Muscle of leg (tissue), 11 donors: ENCODE results near the gene LGALS3BP. TPM values are rescaled to one million over a fixed set of nuclear protein-coding genes. Genes with fewer than 3 reads are reported as not detected.

Experiments
- DNase-seq: peaks from one replicate; pipeline ENCODE4 v3.0.0; 2013
- H3K27ac ChIP-seq: one replicate; pipeline ENCODE4 v1.5.1; 2013; ENCODE audit warnings: mild to moderate bottlenecking, low read length, control low read depth
- H3K27me3 ChIP-seq: one replicate; pipeline ENCODE4 v1.6.1; 2013; ENCODE audit warnings: low read length; ENCODE audit not compliant: control insufficient read depth, insufficient read depth
- H3K36me3 ChIP-seq: one replicate; pipeline ENCODE4 v1.6.1; 2013; ENCODE audit warnings: low read length; ENCODE audit not compliant: control insufficient read depth, insufficient read depth
- H3K4me1 ChIP-seq: one replicate; pipeline ENCODE4 v1.6.1; 2013; ENCODE audit warnings: low read length; ENCODE audit not compliant: control insufficient read depth, insufficient read depth
- H3K4me3 ChIP-seq: one replicate; pipeline ENCODE4 v1.5.1; 2013; ENCODE audit warnings: low read length, control low read depth
- H3K9me3 ChIP-seq: replicated peaks from 2 replicates; pipeline ENCODE4 v1.6.1; 2013; ENCODE audit warnings: low read depth, low read length; ENCODE audit not compliant: control insufficient read depth
- WGBS: methylation state at CpG from one replicate; pipeline ENCODE4 v1.1.5; 2013; ENCODE audit warnings: missing lambda C conversion rate; ENCODE audit not compliant: insufficient coverage; 5-methylcytosine and 5-hydroxymethylcytosine counted together
- polyA plus RNA-seq, 8 donors: library from polyadenylated mRNA; unstranded; fragments of 120-200 nt; gene quantifications; one replicate each; pipeline versions ENCODE4 v1.2.1 to v1.2.3, GENCODE V29; 2013; ENCODE audit warnings: inconsistent platforms in 1 of 8, low replicate concordance in 1 of 8; ENCODE audit not compliant: insufficient read length in 8 of 8, insufficient read depth in 1 of 8
- total RNA-seq: library from RNA; stranded (reverse); fragments of 120-200 nt; gene quantifications from one replicate; pipeline ENCODE4 v1.2.4, GENCODE V29; 2013

Gene LGALS3BP
- total and polyA plus RNA-seq, 9 donors: 31.9 to 78.6 (median 57.4) TPM

GRCh38 chr17:79014158-79014758 is 34.5 kb upstream of the LGALS3BP start:
- Histone ChIP-seq H3K4me3 (no peak overlapping the region), H3K9me3 (no peaks in the 10 kb centered on the region)

GRCh38 chr17:79012563-79013134 is 32.9 kb upstream of the LGALS3BP start:
- DNase-seq: no peak
- 75% methylated on average over 4 of the region's 6 CpGs for WGBS
- H3K27ac ChIP-seq: no peak overlapping the region

More at GRCh38 chr17:79014158-79014758, 34.5 kb upstream of the LGALS3BP start:
- Histone ChIP-seq H3K27ac (no peak overlapping the region), H3K36me3 (no peaks in the 10 kb centered on the region), H3K27me3 (no peaks in the 10 kb centered on the region), H3K4me1 (peaks cover 5% of the 10 kb centered on the region)
- no peak for DNase-seq
- 79% methylated on average over 2 of the region's 2 CpGs for WGBS

GRCh38 chr17:79011451-79012147 is 31.9 kb upstream of the LGALS3BP start:
- no peaks in the 10 kb centered on the region for H3K9me3 ChIP-seq
- H3K27me3 ChIP-seq: no peaks in the 10 kb centered on the region
- H3K4me1 ChIP-seq: peaks cover 18% of the 10 kb centered on the region
- no peak for DNase-seq
- no peak overlapping the region for H3K27ac ChIP-seq
- no peak overlapping the region for H3K4me3 ChIP-seq
- peaks cover 8% of the 10 kb centered on the region for H3K36me3 ChIP-seq
- 56% methylated on average over 4 of the region's 5 CpGs for WGBS

More at GRCh38 chr17:79012563-79013134, 32.9 kb upstream of the LGALS3BP start:
- Histone ChIP-seq H3K9me3 (no peaks in the 10 kb centered on the region), H3K36me3 (peaks cover 5% of the 10 kb centered on the region), H3K27me3 (no peaks in the 10 kb centered on the region), H3K4me1 (peaks cover 18% of the 10 kb centered on the region), H3K4me3 (no peak overlapping the region)

- Histone ChIP-seq H3K27me3 (no peaks in the 10 kb centered on the region), H3K4me3 (peak overlapping the region; percentile 89), H3K27ac (no peak overlapping the region), H3K9me3 (no peaks in the 10 kb centered on the region), H3K4me1 (peaks cover 18% of the 10 kb centered on the region), H3K36me3 (peaks cover 8% of the 10 kb centered on the region)
- DNase-seq: no peak
- 0% methylated on average over 2 of the region's 7 CpGs for WGBS
Observed at GRCh38 chr17:79010304-79010646, 30.6 kb upstream of the LGALS3BP start.

GRCh38 chr17:79009397-79010303 is 29.9 kb upstream of the LGALS3BP start, which contains the start of gene CANT1:
TSS of gene CANT1 (minus strand) at chr17:79009764. CDS start at chr17:78997622, 12,142 bp downstream.
- no peaks in the 10 kb centered on the region for H3K27me3 ChIP-seq
- peak; percentile 96 for DNase-seq
- H3K36me3 ChIP-seq: peaks cover 8% of the 10 kb centered on the region
- peaks cover 20% of the 10 kb centered on the region for H3K4me1 ChIP-seq
- WGBS: under 1% methylated on average over 42 of the region's 73 CpGs
- peak within 1 kb of the TSS; percentile 71 for H3K27ac ChIP-seq
- peak within 1 kb of the TSS; percentile 89 for H3K4me3 ChIP-seq
- H3K9me3 ChIP-seq: no peaks in the 10 kb centered on the region

- Histone ChIP-seq H3K4me3 (peak overlapping the region; percentile 89), H3K27me3 (no peaks in the 10 kb centered on the region), H3K9me3 (no peaks in the 10 kb centered on the region), H3K27ac (peak overlapping the region; percentile 71), H3K4me1 (peaks cover 20% of the 10 kb centered on the region), H3K36me3 (peaks cover 8% of the 10 kb centered on the region)
- WGBS: 78% methylated on average over 3 of the region's 7 CpGs
- DNase-seq: no peak
Observed at GRCh38 chr17:79008666-79009387, 29.1 kb upstream of the LGALS3BP start.

GRCh38 chr17:79007504-79008381 is 28.0 kb upstream of the LGALS3BP start:
- Histone ChIP-seq H3K27me3 (no peaks in the 10 kb centered on the region), H3K36me3 (peaks cover 8% of the 10 kb centered on the region), H3K27ac (no peak overlapping the region), H3K4me3 (no peak overlapping the region), H3K4me1 (peaks cover 20% of the 10 kb centered on the region), H3K9me3 (no peaks in the 10 kb centered on the region)
- DNase-seq: no peak
- WGBS: 86% methylated on average over 16 of the region's 21 CpGs

- peaks cover 13% of the 10 kb centered on the region for H3K36me3 ChIP-seq
- 82% methylated on average over 11 of the region's 19 CpGs for WGBS
- peaks cover 20% of the 10 kb centered on the region for H3K4me1 ChIP-seq
- no peaks in the 10 kb centered on the region for H3K9me3 ChIP-seq
- H3K27me3 ChIP-seq: no peaks in the 10 kb centered on the region
- no peak overlapping the region for H3K27ac ChIP-seq
- DNase-seq: no peak
- H3K4me3 ChIP-seq: no peak overlapping the region
Observed at GRCh38 chr17:79006794-79007503, 27.2 kb upstream of the LGALS3BP start.
